Keratinocyte (primary cell): ENCODE results near the gene EPHB2. TPM values are rescaled to one million over a fixed set of nuclear protein-coding genes. Genes with fewer than 3 reads are reported as not detected.

Experiments used
- DNase-seq: peaks from one replicate; pipeline ENCODE4 v3.0.0-alpha.2; 2011; ENCODE audit warnings: low read depth, missing footprints, low spot score
- FAIRE-seq: peaks from 2 replicates; lab custom pipeline; 2011; peaks lifted over from hg19 to GRCh38; lab: Jason Lieb, UNC
- H2AFZ ChIP-seq: 2 replicates; pipeline ENCODE4 v1.6.0; 2012; ENCODE audit warnings: low read length, control low read depth, inconsistent platforms; ENCODE audit not compliant: control insufficient read depth
- H3K27ac ChIP-seq: 2 replicates; pipeline ENCODE4 v1.5.1; 2011; ENCODE audit warnings: low read length; ENCODE audit not compliant: control insufficient read depth, insufficient read depth
- H3K27me3 ChIP-seq: 3 replicates; pipeline ENCODE4 v1.6.0; 2011; ENCODE audit warnings: low read length; ENCODE audit not compliant: control insufficient read depth, insufficient read depth; ENCODE audit errors: extremely low read depth
- H3K36me3 ChIP-seq, 2 experiments: 2 replicates in 1 of 2; 3 replicates in 1 of 2; pipeline ENCODE4 v1.5.1; 2011; ENCODE audit warnings: low read length in 2 of 2, mild to moderate bottlenecking in 1 of 2; ENCODE audit not compliant: control insufficient read depth in 2 of 2, insufficient read depth in 2 of 2; ENCODE audit errors: extremely low read depth in 1 of 2
- H3K4me1 ChIP-seq: 3 replicates; pipeline ENCODE4 v1.5.1; 2011; ENCODE audit warnings: low read length; ENCODE audit not compliant: control insufficient read depth, insufficient read depth; ENCODE audit errors: extremely low read depth
- H3K4me2 ChIP-seq: 3 replicates; pipeline ENCODE4 v1.6.0; 2011; ENCODE audit warnings: low read depth, low read length; ENCODE audit not compliant: control insufficient read depth, insufficient read depth; ENCODE audit errors: extremely low read depth
- H3K4me3 ChIP-seq, 3 experiments: fragments of 200-600 bp in 1 of 3; sonication (generic) in 1 of 3; 2 replicates in 2 of 3; 3 replicates in 1 of 3; pipeline ENCODE4 v1.5.1; 2011 to 2016; ENCODE audit warnings: low read length in 3 of 3, mild to moderate bottlenecking in 3 of 3, control low read depth in 2 of 3, inconsistent platforms in 1 of 3, low read depth in 1 of 3, mixed read lengths in 1 of 3, mixed run types in 1 of 3, moderate library complexity in 1 of 3; ENCODE audit not compliant: control insufficient read depth in 2 of 3, insufficient read depth in 2 of 3; ENCODE audit errors: extremely low read depth in 1 of 3
- H3K79me2 ChIP-seq: 2 replicates; pipeline ENCODE4 v1.6.0; 2012; ENCODE audit warnings: low read length; ENCODE audit not compliant: control insufficient read depth, insufficient read depth
- H3K9ac ChIP-seq: 3 replicates; pipeline ENCODE4 v1.6.0; 2011; ENCODE audit warnings: low read length; ENCODE audit not compliant: control insufficient read depth, insufficient read depth; ENCODE audit errors: extremely low read depth
- H3K9me1 ChIP-seq: 3 replicates; pipeline ENCODE4 v1.6.0; 2011; ENCODE audit warnings: low read length; ENCODE audit not compliant: control insufficient read depth, insufficient read depth; ENCODE audit errors: extremely low read depth
- H3K9me3 ChIP-seq: 2 replicates; pipeline ENCODE4 v1.5.1; 2012; ENCODE audit warnings: low read depth, low read length; ENCODE audit not compliant: control insufficient read depth
- H4K20me1 ChIP-seq: 3 replicates; pipeline ENCODE4 v1.6.0; 2011; ENCODE audit warnings: low read length; ENCODE audit not compliant: control insufficient read depth, insufficient read depth; ENCODE audit errors: extremely low read depth
- CTCF ChIP-seq, 3 experiments: IDR thresholded peaks in 1 of 3; conservative IDR thresholded peaks in 1 of 3; optimal IDR thresholded peaks in 1 of 3; 2 replicates in 2 of 3; 3 replicates in 1 of 3; pipeline versions ENCODE3 to v1.5.1; 2011; ENCODE audit warnings: low read length in 3 of 3, mild to moderate bottlenecking in 3 of 3, moderate library complexity in 2 of 3, control low read depth in 1 of 3, inconsistent platforms in 1 of 3; ENCODE audit not compliant: insufficient read depth in 2 of 3; ENCODE audit errors: extremely low read depth in 1 of 3
- EZH2 ChIP-seq: IDR thresholded peaks from one replicate; pipeline ENCODE4 v1.6.1; 2012; ENCODE audit warnings: inconsistent platforms, mild to moderate bottlenecking, low read length, moderate library complexity
- dilution Hi-C: fragments of 300-500 bp; cut with MboI; formaldehyde crosslinking; loops from one replicate; pipeline ENCODE4 v1.7.0; 2020; ENCODE audit warnings: low sequenced_read_pairs; ENCODE audit not compliant: extremely low pct_ligation_motif_present
- polyA plus RNA-seq, 5 experiments: library from polyadenylated mRNA; depleted of rRNA in 3 of 5; stranded (reverse) in 3 of 5; stranded (forward) in 1 of 5; unstranded in 1 of 5; fragments of >200 nt; gene quantifications; 1 replicate in 1 of 5; 2 replicates in 3 of 5; 3 replicates in 1 of 5; pipeline versions ENCODE4 v1.2.1 to v1.2.3, GENCODE V29; 2011 to 2012; ENCODE audit warnings: missing spikeins in 2 of 5, low read depth in 1 of 5, low replicate concordance in 1 of 5

EPHB2 gene
- polyA plus RNA-seq, 1 donor (not counting 4 experiments of a cell fraction or from before 2014, with no cell fraction given): 0.10 TPM

GRCh38 chr1:22963044-22963677 is 252.5 kb downstream of the EPHB2 start:
- Histone ChIP-seq H3K36me3 (no peaks in the 10 kb centered on the region), H3K9me1 (no peaks in the 10 kb centered on the region), H3K4me3 (no peak overlapping the region), H3K27me3 (peaks cover 5% of the 10 kb centered on the region), H2AFZ (no peak overlapping the region), H3K9ac (no peak overlapping the region), H3K79me2 (no peaks in the 10 kb centered on the region), H3K9me3 (no peaks in the 10 kb centered on the region), H3K27ac (no peak overlapping the region), H4K20me1 (no peaks in the 10 kb centered on the region), H3K4me1 (no peaks in the 10 kb centered on the region), H3K4me2 (no peak overlapping the region)
- FAIRE-seq (no peak), DNase-seq (no peak)
- dilution Hi-C loops: no loop called here
- no peak for TF ChIP-seq EZH2
- TF ChIP-seq CTCF (optimal IDR thresholded peaks at IDR 0.05 in 1 of 3, IDR thresholded peaks at IDR 0.05 in 1 of 3, conservative IDR thresholded peaks at IDR 0.05 in 1 of 3; ENCODE audit: extremely low read depth in 1 of 3, insufficient read depth in 2 of 3, low read length in 3 of 3): no peak

GRCh38 chr1:22966309-22966708 is 255.7 kb downstream of the EPHB2 start:
- dilution Hi-C loops: no loop called here
- TF ChIP-seq CTCF (optimal IDR thresholded peaks at IDR 0.05 in 1 of 3, IDR thresholded peaks at IDR 0.05 in 1 of 3, conservative IDR thresholded peaks at IDR 0.05 in 1 of 3; ENCODE audit: extremely low read depth in 1 of 3, insufficient read depth in 2 of 3, low read length in 3 of 3): no peak
- no peak for TF ChIP-seq EZH2
- Histone ChIP-seq H3K27me3 (peaks cover 25% of the 10 kb centered on the region), H3K36me3 (no peaks in the 10 kb centered on the region), H3K4me3 (no peak overlapping the region), H3K4me1 (no peaks in the 10 kb centered on the region), H4K20me1 (no peaks in the 10 kb centered on the region), H3K27ac (no peak overlapping the region), H3K9ac (no peak overlapping the region), H2AFZ (no peak overlapping the region), H3K9me3 (no peaks in the 10 kb centered on the region), H3K4me2 (no peak overlapping the region), H3K9me1 (no peaks in the 10 kb centered on the region), H3K79me2 (no peaks in the 10 kb centered on the region)
- FAIRE-seq (no peak), DNase-seq (no peak)
